Measurements from ENCODE around the gene GUCY1B1.

- TF ChIP-seq, protein P1, sequence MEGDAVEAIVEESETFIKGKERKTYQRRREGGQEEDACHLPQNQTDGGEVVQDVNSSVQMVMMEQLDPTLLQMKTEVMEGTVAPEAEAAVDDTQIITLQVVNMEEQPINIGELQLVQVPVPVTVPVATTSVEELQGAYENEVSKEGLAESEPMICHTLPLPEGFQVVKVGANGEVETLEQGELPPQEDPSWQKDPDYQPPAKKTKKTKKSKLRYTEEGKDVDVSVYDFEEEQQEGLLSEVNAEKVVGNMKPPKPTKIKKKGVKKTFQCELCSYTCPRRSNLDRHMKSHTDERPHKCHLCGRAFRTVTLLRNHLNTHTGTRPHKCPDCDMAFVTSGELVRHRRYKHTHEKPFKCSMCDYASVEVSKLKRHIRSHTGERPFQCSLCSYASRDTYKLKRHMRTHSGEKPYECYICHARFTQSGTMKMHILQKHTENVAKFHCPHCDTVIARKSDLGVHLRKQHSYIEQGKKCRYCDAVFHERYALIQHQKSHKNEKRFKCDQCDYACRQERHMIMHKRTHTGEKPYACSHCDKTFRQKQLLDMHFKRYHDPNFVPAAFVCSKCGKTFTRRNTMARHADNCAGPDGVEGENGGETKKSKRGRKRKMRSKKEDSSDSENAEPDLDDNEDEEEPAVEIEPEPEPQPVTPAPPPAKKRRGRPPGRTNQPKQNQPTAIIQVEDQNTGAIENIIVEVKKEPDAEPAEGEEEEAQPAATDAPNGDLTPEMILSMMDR (IDR thresholded peaks at IDR 0.05 in 8 of 11, conservative IDR thresholded peaks at IDR 0.05 in 3 of 11), result no peak
- TF ChIP-seq POLR2A (IDR thresholded peaks at IDR 0.05), result no peak
Measured at GRCh38 chr4:155766622-155767021, 7.8 kb downstream of the GUCY1B1 start.

All from spleen (tissue), 7 donors.